HG03520 (cell line): ENCODE measurements around the gene CDK13.
"Not testable (repeated sequence)": the region's sequence is repeated elsewhere in the genome, so short reads cannot be mapped to it uniquely, and the experiment has no call there.

ENCODE experiments used
- ATAC-seq: cut with Tn5 transposase; IDR thresholded peaks from one replicate; pipeline ENCODE4 v1.9.1; 2021; ENCODE audit warnings: mild to moderate bottlenecking, moderate library complexity; ENCODE audit not compliant: unreplicated experiment

The CDK13 gene

DNA sequence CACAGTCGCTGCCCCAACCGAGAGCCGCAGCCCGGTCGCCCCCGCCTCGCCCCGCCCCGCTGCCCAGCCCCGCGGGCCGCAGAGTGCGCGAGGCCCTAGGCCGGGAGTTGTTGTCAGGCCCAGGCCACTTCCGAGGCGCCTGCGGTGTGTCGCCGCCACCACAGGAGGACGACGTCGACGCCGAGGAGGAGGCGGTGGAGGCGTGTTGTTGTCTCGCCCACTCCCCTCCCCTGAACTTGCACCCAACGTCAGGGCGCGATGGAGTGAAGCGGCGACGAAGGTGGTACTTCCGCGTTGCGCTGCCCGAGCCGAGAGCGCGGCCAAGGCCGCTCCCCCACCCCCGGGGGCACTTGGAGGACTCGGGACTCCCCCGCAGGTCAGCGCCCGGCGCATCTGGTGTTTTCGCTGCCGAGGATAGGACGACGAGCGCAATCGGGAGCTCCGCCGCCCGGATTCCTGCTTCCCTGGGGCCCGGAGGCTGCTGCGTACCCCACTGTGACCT lies at the start of gene CDK13:
Gene CDK13, plus strand, starts transcription at position 286 of the 502 bp plus-strand sequence. CDS start 386 bp downstream, outside the sequence.
- peak; percentile 32 for ATAC-seq

DNA sequence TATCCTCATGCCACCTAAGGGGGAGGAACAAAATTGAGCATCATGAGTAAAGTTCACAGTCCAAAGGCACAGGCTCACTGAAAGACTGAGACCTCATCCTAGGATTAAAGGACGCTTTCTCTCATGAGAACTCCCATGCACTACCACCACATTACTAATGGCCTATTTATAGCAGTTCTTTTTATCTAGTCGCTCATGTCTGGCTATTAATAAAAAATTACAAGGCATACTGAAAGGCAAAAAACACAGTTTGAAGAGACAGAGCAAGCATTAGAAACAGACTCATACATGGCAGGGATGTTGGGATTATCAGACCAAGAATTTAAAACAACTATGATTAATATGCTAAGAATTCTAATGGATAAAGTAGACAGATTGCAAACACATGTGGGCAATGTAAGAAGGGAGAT lies 46.0 kb upstream of the CDK13 start:
- no peak for ATAC-seq

DNA sequence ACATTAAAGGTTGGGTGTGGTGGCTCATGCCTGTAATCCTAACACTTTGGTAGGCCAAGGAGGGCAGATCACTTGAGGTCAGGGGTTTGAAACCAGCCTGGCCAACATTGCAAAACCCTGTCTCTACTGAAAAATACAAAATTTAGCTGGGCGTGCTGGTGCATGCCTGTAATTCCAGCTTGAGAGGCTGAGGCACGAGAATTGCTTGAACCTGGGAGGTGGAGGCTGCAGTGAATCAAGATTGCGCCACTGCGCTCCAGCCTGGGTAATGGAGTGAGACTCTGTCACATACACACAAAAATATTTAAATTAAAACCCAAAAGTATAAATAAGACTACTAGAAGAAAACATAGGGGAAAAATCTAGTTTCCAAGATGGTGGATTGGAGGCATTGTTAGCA lies 41.9 kb upstream of the CDK13 start:
- no peak for ATAC-seq

DNA sequence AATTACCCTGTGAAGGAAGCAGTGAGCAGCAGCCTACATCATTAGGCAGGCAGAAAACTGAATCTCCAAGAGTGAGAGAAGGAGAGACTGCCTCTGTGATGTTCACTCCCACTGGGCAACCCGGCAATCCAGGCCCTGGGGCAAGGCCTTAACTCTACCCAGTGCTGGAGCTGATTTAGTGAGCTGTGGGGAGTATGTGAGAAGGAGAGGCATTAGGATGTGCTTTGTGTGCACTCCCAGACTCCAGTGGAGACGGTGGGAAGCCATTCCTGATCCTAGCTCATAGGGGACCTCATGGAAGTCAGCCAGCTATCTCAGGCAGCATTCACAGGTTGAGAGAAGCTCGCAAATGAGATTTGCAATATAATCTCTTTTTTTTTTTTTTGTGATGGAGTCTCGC lies 41.1 kb upstream of the CDK13 start:
- no peak for ATAC-seq

DNA sequence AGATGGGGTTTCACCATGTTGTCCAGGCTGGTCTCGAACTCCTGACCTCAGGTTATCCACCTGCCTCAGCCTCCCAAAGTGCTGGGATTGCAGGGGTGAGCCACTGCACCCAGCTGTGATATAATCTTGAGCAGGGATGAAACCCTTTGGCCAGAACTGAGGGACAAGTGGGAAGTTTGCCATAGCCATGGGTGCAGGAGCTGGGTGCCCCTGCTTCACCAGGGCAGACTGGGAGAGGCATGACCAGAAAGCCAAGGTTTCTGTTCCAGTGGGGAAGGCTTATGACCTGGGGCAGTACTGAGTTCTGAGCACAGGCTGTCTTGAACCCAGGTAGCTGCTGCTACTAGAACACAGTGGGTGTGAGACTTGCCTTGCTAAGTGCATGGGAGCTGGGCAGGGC lies 40.5 kb upstream of the CDK13 start:
- no peak for ATAC-seq

DNA sequence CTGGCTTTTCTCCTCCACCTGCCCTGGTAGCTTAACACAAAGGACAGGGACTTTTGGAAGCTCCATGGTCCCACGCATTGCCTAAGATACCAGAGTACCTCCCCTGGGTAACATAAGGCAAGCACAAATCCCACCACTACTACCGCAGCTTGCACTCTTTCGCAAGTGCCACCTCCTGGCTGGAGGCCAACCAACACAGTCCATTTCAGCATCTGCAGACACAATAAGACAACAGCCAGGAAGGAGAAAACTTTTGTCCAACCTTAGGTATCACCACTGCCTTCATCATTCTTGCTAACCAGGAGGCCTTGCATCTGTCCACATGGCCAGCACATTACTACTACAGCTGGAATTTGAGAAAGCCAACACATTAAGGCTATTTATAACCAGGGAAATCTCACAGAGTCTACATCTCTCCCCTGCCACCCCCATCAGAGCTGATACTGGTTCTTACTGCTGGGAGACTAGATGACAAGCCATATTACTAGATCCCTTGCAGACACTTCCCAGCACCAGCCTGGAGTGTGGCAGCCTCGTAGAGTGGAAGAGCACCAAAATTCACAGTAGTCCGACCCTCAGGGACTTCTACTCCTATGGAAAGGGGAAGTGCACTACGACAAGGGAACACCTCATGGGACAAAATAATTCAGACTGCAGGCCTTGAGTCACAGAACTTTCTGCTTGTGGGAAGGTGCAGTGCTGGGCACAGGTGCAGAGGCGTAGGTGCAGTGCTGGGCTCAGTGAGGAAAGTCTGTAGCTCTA lies 39.8 kb upstream of the CDK13 start:
- ATAC-seq, result no peak

DNA sequence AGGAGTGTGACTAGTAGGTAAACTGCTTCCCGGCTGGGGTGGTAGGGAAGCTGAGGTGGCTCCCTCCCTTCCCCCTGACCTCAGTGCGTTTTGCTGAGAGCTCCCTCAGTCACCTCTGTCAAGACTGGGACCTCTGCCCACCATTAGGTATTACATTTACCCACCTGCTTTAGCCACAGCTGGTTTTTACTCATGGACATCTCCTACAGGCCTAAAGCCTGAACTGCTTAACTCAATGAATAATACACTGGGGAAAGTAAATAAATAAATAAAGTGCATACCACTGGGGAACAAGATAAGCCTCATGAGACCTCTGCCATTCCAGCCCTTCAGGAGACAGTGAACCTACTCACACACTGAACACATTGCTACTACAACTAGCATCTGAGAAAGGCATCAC lies 38.9 kb upstream of the CDK13 start:
- no peak for ATAC-seq

DNA sequence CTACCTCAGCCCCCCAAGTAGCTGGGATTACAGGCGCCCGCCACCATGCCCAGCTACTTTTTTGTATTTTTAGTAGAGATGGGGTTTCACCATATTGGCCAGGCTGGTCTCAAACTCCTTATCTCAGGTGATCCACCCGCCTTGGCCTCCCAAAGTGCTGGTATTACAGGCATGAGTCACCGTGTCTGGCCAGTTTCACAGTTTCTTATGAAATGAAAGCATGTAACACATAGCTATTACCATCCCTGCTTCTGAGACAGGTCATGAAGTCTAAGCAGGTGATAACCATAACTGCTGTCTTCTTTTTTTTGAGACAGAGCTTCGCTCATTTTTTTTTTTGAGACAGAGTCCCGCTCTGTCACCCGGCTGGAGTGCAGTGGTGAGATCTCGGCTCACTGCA lies 34.2 kb upstream of the CDK13 start:
- ATAC-seq, result not testable (repeated sequence)

DNA sequence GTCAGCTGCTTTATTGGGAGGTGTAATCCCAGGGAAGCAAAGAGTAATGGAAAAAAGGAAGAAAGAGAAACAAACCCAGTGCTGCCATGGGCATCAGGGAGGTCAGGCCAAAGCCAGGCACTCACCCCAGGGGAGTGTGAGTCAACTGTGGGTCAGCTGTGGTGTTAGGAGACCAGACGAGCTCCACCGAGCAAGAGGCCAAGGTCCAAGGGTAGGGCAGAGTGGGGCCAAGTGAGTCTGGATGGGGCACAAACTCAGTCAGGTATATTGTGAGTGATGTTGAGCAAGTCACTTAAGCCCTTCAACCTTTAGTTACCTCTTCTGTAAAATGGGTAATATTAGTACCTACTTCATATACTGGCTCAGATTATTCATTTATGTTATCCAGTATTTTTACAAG lies 30.4 kb upstream of the CDK13 start:
- no peak for ATAC-seq

DNA sequence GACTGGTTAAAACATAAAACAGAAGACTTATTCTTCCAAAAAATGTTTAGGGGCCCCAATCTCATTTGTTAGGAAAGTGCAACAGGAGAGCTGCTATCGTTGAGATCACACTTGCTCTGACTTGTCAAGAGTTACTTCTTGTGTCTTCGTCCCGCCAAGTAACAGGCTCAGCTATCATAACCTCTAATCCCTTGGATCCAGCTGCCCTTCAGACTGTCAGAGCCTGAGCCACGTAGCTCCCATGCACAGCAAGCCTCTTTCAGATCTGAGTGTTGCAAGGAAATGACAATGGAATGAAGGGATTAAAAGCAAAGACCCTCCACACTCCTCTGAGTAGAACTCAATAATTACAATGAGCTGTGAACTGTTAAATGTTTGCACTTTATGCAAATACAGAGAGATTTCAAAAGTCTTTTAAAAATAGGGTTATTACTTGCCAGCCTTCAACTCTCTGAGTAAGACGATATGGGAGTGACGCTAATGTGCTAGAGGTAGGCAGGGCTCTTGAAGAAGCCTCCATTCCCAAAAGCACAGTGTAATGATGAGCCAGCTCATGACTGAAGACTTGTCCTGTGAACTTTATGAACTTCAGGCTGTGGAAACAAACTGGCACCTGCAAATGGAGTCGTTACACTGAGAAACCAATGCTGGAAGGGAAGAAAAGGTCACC lies 28.4 kb upstream of the CDK13 start:
- no peak for ATAC-seq

DNA sequence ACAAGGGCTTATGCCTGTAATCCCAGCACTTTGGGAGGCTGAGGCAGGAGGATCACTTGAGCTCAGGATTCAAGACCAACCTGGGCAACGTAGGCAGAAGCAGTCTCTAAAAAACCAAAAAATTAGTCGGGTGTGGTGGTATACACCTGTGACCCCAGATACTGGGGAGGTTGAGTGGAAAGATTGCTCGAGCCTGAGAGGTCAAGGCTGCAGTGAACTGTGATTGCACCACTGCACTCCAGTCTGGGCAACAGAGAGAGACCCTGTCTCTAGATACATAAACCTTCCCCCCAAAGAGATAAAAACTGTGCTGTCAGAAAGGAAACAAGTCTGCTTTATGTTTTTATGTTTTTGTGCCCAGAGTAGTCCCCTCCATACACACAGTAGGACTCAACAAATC lies 27.5 kb upstream of the CDK13 start:
- no peak for ATAC-seq

DNA sequence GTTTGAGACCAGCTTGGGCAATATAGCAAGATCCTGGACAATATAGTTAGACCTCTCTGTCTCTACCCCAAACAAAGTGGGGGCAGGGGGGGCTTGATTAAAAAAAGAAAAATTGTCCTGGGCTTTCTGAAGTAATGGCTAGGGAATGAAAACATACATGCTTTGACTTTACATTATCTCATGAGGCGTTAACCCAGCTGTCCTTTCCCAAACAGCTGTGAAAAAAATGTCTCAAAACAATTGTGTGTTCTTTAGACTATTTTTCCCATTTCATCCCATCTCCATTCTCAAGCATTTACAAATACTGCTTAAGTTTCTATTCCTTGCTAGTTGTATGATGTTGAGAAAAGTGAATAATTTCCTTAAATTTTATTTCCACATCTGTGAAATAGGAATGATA lies 27.0 kb upstream of the CDK13 start:
- ATAC-seq, result no peak

DNA sequence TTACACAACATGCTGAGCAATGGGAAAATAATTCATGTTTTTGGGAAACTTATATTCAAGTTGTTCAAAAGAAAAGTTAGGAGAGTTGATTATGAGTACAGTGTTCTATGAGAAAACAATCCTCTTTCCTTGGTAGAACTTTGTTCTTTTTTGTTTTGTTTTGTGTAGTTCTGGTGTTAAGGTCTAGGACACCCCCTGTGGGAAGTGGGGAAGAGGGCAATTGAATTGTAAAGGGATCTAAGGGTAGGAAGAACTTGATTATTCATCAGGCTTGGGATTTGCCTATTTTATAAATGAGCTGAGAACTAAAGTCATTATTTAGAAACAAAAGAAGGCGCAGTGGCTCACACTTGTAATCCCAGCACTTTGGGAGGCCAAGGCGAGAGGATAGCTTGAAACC lies 25.9 kb upstream of the CDK13 start:
- ATAC-seq, result no peak

DNA sequence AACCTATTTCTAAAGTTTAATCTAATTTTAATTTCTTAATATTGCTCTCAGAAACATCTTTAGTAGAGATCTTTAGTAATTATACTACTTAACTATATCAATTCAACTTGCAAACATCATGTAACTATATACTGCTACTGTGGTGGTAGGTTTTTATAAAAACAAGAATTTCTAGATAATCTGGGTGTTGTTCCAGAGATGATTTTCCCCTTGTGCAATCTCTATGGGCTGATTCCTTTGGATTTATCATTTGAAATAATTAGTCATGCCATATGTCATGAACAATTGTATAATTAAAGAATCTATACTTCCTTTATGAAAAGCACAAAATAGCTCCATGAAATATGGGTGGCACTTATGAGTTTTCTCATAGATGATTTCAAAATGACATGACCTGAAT lies 23.9 kb upstream of the CDK13 start:
- no peak for ATAC-seq

DNA sequence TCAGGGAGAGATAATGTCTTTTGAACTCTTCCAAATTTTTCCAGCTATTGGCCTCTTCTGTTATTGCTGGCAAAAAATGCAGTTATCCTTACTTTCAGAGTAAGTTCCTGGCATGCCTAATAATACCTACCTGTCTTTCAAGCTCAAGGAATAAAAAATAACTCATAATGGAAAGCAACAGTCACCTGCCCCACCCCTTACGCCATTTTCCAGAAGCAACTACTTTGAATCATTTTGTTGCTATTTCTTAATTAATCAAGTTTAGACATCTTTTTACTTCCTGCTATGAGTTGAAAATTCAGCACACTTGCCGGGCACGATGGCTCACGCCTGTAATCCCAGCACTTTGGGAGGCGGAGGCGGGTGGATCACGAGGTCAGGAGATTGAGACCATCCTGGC lies 23.0 kb upstream of the CDK13 start:
- ATAC-seq, result no peak

DNA sequence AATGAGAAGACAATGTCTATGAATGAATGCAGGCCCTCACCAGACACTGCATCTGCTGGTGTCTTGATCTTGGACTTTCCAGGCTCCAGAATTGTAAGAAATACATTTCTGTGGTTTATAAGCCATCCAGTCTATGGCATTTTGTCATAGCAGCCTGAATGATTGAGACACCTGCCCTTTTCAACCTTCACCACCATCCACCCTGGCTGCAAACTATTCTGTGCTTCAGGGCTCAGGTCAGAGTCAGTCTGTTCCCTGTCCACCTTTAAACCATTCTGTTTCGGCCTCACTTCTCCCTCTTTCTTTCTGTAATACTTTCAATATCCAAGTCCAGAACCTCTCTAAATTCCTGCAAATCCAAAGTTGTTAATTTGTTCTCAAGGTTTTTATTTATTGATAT lies 15.9 kb upstream of the CDK13 start:
- no peak for ATAC-seq

DNA sequence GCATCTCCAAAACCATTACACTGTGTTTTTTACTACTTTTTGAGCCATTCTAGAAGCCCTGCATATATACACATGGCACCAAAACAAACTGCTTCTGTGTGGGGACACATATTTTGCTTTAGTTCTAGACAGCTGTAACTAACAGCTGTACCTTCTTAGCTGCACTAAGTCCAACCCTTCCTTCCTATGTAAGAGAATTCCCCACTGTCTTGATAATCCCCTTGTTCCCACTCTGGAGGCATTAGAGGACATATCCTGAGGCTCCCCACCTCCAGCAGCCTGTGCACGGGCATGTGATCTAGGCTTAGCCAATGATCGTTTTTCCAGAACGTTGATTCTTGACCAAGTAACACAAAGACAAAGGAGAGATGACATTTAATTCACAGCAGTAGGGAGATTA lies 13.3 kb upstream of the CDK13 start:
- ATAC-seq, result no peak

DNA sequence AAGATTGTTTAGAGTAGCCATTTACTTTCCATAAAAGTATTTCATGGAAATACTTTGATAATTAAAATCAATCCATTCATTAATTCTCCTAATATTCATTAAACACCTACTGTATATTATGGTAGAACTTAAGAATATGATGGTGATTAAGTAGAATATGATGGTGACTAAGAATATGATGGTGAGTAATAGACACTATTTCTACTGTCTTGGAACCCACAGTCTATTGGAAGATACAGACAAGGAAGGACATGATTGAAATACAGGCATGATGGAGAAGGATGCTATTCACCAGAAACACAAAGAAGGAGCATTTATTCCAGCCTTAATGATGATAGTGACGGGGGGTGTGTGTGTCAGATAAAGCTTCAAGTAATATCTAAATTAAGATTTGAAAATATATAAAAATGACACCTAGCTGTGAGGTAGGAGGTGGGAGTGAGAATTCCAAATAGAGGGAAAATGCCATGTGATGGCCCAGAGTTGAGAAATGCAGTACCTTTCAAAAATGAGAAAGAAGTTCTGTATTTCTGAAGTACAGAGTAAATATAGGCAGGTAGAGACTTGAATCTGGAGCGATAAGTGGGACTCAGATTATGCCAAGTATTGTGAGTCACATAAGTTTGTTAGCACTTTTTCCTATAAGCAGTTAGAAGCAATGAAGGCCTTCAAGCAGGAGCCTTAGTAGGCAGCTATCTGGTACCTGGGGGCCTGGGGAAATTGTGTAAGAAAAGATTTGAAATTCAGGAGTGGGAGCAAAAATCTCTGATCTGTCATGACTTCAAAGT lies 12.5 kb upstream of the CDK13 start:
- no peak for ATAC-seq

DNA sequence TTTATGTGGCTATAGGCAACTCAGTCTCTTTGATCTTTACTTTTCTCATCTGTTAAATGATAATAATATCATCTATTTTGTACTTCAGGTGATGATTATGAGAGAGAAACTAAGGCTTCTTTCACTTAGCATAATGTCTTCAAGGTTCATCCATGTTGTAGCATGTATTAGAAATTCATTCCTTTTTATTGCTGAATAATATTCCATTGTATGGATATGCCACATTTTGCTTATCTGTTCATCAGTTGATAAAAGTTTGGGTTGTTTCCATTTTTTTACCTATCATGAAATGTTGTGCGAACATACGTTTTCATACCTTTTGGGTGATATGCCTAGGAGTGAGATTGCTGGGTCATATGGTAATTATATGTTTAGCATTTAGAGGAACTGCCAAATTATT lies 7.2 kb upstream of the CDK13 start:
- no peak for ATAC-seq

DNA sequence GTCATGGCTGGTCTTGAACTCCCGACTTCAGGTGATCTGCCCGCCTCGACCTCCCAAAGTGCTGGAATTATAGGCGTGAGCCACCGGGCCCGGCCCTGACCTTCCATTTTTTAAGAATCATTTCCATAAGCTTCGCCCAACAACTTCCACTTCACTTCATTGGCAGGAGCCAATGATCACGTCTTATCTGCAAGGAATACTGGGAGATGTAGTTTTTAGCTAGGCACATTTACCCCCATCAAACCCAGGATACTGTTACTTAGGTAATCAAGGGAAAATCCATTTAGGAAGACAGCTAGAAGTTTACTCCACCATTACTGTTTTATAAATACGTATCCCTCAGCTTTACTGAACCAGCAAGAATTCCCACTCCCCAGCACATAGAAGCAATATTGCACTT lies 3.4 kb upstream of the CDK13 start:
- no peak for ATAC-seq

DNA sequence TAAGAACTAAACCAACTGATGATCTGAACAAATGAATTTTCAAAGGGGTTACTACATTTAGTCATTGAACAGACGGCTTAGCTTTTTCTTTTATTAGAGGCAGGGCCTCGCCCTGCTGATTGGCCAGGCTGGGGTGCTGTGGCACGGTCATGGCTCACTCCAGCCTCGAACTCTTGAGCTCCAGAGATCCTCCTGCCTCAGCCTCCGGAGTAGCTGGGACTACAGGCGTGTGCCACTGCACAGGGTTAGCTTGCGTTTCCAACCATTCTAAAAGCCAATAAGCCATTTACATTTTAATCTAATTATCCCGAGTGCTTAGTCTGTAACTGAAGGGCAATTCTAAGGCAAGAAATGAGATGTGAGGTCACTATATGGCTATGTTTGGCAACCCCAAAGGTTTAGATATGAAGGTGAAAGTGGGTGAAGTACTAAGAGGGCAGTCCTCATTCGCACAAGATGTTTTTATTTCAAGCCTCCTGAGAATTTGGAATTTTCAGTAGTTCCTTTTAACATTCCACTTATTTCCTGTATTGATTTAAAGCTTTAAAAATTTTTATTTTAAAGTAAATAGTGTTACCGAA lies 1.6 kb upstream of the CDK13 start:
- ATAC-seq, result no peak
